Sigmoid colon (tissue), 4 donors: ENCODE data around the gene ORC2.

Experiments
- EP300 ChIP-seq, 4 donors: sonication (generic); formaldehyde crosslinking; IDR thresholded peaks; one replicate each; pipeline ENCODE4 v1.6.1; 2017; ENCODE audit warnings: antibody characterized with exemption in 4 of 4
- POLR2A ChIP-seq, 2 donors: fragments of 450-650 bp; IDR thresholded peaks; one replicate each; pipeline ENCODE4 v1.6.1; 2016; ENCODE audit warnings: antibody characterized with exemption in 2 of 2, mild to moderate bottlenecking in 2 of 2, moderate library complexity in 2 of 2
- POLR2AphosphoS5 ChIP-seq, 4 donors: sonication (generic); formaldehyde crosslinking; IDR thresholded peaks; one replicate each; pipeline ENCODE4 v1.6.1; 2017; ENCODE audit warnings: antibody characterized with exemption in 4 of 4
- TF ChIP-seq, protein P1 (sequence below), 4 experiments: fragments of 450-650 bp in 3 of 4; fragments of 200-600 bp in 1 of 4; IDR thresholded peaks; one replicate each; pipeline ENCODE4 v1.5.1; 2016 to 2019; ENCODE audit warnings: antibody characterized with exemption in 4 of 4, mild to moderate bottlenecking in 3 of 4, moderate library complexity in 2 of 4

DNA sequence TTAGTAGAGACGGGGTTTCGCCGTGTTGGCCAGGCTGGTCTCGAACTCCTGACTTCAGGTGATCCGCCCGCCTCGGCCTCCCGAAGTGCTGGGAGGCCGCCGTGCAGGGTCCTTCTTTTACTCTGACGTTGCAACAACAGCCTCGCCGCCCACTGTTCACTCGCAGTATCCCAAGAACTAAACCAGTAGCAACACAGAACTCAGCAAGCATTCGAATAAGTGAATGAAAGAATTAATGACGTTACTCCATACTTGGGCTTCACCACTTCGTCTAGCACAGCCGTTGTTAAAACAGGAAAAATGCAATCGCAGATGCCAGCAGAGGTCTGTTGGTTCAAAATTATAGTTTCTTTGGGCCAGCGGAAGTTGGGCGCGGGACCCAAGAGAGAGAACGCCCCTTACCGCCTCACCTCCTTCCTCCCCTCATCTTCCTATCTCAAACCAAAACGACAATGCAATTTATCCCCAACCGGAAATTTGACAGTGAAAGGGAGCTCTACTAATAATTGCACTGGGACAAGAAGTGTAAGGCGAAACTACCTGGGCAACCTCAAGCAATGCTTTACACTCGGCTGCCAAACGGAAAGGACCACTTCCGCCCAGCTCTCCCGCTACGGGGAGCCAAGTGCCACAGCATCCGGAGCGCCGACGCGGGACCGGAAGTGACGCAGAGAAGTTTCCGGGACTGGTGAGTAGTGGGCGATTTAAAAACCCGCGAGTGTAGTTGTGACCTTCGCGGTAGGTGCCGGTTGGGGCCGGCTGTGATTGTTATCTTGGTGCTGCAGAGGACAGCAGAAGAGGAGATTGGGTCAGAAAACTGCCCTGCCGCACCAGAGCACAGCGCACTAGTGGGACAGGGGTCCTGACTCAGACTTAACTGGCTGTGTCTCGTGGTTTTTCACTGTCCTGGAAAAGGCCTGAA is 74.5 kb downstream of the ORC2 start, which contains the start of the genes NIF3L1 and PPIL3:
- TF ChIP-seq POLR2AphosphoS5 (IDR thresholded peaks at IDR 0.05): peak; percentile 39 to 84 (median 82)
- TF ChIP-seq, protein P1, sequence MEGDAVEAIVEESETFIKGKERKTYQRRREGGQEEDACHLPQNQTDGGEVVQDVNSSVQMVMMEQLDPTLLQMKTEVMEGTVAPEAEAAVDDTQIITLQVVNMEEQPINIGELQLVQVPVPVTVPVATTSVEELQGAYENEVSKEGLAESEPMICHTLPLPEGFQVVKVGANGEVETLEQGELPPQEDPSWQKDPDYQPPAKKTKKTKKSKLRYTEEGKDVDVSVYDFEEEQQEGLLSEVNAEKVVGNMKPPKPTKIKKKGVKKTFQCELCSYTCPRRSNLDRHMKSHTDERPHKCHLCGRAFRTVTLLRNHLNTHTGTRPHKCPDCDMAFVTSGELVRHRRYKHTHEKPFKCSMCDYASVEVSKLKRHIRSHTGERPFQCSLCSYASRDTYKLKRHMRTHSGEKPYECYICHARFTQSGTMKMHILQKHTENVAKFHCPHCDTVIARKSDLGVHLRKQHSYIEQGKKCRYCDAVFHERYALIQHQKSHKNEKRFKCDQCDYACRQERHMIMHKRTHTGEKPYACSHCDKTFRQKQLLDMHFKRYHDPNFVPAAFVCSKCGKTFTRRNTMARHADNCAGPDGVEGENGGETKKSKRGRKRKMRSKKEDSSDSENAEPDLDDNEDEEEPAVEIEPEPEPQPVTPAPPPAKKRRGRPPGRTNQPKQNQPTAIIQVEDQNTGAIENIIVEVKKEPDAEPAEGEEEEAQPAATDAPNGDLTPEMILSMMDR (IDR thresholded peaks at IDR 0.05): no peak
- peak in 1 of 2 donors; percentile 49 for TF ChIP-seq POLR2A (IDR thresholded peaks at IDR 0.05)
- peak in 2 of 4 donors; percentile 19 to 35 for TF ChIP-seq EP300 (IDR thresholded peaks at IDR 0.05)
